ENCODE data around the gene CTNND2. TPM values are rescaled to one million over a fixed set of nuclear protein-coding genes. Genes with fewer than 3 reads are reported as not detected.
"Not testable (repeated sequence)": the region's sequence is repeated elsewhere in the genome, so short reads cannot be mapped to it uniquely, and the experiment has no call there.

The CTNND2 gene
- total RNA-seq, 1 donor from 2014 or later: not detected

GRCh38 chr5:11863911-11864310 is 40.3 kb downstream of the CTNND2 start:
- no peak for DNase-seq (ENCODE audit: low read depth, low spot score)

GRCh38 chr5:11857391-11857790 is 46.9 kb downstream of the CTNND2 start:
- DNase-seq (ENCODE audit: low read depth, low spot score): no peak

GRCh38 chr5:11854936-11855335 is 49.3 kb downstream of the CTNND2 start:
- no peak for DNase-seq (ENCODE audit: low read depth, low spot score)

DNA sequence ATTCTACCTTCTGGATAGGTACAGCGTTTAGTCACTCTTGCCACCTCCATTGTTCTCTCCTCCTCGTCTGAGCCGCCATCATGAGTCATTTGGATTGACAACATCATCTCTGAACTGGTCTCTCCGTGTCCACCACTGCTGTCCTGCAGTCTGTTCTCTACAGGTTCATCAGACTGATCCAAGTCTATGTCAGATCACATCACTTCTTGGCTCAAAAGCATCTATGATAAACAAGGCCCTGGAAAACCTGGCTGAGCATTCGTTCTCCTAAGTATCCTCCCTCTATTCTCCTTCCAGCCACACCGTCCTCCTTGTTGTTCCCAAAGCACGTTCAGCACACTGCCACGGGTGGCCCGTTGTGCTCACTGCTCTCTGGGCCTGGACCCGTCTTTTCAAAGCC is 50.5 kb downstream of the CTNND2 start:
- DNase-seq (ENCODE audit: low read depth, low spot score): no peak

- no peak for DNase-seq (ENCODE audit: low read depth, low spot score)
These were observed 51.1 kb downstream of the CTNND2 start for GRCh38 chr5:11853140-11853539.

DNA sequence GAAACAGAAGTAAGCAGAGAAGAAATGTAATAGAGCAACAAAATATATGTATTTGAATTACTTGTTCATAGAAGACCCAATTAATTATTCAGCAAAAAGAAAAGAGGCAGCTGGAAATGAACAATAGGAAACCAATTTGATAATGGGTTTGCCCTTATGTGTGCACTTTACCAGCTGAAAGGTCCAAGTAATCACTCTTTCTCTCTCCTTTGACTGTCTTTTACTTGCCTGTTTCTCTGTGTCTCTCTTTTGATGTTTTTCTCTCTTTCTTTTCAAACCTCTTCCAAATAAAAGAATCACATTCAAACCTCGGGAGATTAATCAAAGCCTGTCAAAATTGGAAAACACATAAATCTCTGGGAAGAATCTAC is 51.5 kb downstream of the CTNND2 start:
- no peak for DNase-seq (ENCODE audit: low read depth, low spot score)

GRCh38 chr5:11851965-11852716 is 52.1 kb downstream of the CTNND2 start:
- no peak for DNase-seq (ENCODE audit: low read depth, low spot score)

DNA sequence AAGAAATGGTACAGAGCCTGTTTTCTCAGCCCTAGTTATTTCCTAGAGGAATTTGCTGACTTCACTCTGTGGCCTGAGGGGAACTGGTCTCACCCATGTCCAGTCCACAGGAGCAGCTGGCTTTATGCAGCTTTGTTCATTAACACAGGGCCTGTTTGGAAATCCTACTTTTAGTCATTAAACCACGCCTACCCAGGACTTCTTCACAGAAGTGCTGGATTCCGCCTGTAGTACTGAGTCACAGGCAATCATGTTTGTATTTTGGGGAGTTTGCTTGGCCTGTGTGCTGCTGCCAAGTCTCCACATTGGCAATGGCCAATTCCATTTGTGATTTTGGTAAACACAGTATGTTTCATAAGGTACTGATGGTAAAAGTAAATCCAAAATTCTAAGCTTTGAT is 52.8 kb downstream of the CTNND2 start:
- no peak for DNase-seq (ENCODE audit: low read depth, low spot score)

- DNase-seq (ENCODE audit: low read depth, low spot score): not testable (repeated sequence)
These were observed 75.7 kb downstream of the CTNND2 start for GRCh38 chr5:11828566-11828965.

- DNase-seq (ENCODE audit: low read depth, low spot score): no peak
These were observed 81.6 kb downstream of the CTNND2 start for GRCh38 chr5:11822598-11822997.

GRCh38 chr5:11815916-11816315 is 88.3 kb downstream of the CTNND2 start:
- no peak for DNase-seq (ENCODE audit: low read depth, low spot score)

GRCh38 chr5:11815481-11815880 is 88.8 kb downstream of the CTNND2 start:
- no peak for DNase-seq (ENCODE audit: low read depth, low spot score)

DNA sequence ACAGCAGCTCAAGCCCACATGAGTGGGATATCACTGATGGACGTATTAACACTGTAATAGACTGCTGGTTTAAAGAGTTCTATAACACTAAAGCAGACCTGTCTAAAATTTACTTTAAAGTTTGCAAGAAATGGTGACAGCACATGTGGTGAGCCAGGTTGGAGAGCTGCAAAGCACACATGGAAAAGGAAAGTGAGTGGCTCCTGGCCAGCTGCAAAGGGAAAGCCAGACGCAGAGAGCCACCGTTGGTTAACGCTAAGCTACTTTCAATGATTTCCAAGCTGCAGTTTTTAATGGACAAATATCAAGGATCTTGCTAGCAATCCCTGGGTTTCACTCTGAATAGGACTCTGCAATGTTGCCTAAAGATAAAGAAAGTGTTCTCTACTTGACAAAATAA is 89.9 kb downstream of the CTNND2 start:
- DNase-seq (ENCODE audit: low read depth, low spot score): no peak

- DNase-seq (ENCODE audit: low read depth, low spot score): no peak
These were observed 94.8 kb downstream of the CTNND2 start for GRCh38 chr5:11809407-11809806.

DNA sequence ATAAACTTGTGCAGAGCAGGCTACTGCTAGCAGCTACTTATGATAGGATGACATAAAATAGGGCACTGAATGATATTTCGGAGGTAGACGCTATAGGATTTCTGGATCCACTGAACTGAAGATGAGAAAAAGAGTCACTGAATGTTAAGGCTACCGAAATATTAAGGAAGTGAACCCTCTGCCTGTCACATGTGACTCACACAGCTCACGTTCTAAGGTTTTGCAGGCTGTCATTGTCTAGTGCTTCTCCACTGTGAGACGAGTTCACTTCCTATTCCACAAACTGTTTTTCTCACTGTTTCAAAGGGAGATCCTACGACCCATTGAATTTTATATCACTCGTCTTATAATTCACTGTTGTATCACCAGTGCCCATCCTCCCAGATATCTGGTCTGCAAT is 100.8 kb downstream of the CTNND2 start:
- DNase-seq (ENCODE audit: low read depth, low spot score): no peak

GRCh38 chr5:11801061-11801460 is 103.2 kb downstream of the CTNND2 start:
- no peak for DNase-seq (ENCODE audit: low read depth, low spot score)

DNA sequence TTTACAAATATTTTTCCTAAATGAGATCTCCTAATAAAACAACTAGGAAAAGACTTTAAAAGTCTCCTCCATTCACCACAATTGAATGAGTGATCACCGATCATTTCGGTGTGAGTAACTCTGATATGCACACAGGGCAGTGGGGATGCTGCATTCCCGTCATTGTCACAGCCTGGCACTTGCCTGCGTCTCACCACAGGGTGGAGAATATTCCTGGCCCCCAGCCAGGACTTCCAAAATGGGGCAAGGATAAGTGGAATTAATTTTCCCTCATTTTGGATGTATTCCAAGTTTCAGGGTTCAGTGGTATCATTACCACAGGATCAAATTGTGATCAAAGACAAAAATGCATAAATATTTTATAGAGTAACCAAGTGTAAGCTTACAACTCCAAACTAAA is 107.1 kb downstream of the CTNND2 start:
- DNase-seq (ENCODE audit: low read depth, low spot score): no peak

GRCh38 chr5:11793396-11793795 is 110.8 kb downstream of the CTNND2 start:
- DNase-seq (ENCODE audit: low read depth, low spot score): no peak

DNA sequence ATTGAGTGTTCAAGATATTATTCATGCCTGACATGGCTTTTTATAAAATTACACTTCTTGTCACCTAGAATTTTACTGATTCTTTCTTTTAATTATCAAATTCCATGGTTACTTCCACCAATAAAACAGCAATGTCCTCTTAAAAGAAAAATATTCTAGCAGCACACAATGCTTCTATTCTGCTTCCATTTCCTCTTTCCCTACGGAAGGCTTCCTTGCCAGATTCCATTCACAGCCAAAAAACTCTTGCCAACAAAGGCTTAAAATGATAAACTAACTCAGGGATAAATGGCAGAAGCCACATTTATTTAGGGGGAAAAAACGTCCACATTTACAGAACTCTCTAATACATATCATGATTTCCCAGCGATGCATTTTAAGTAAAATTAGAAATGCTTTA is 111.6 kb downstream of the CTNND2 start:
- no peak for DNase-seq (ENCODE audit: low read depth, low spot score)

DNA sequence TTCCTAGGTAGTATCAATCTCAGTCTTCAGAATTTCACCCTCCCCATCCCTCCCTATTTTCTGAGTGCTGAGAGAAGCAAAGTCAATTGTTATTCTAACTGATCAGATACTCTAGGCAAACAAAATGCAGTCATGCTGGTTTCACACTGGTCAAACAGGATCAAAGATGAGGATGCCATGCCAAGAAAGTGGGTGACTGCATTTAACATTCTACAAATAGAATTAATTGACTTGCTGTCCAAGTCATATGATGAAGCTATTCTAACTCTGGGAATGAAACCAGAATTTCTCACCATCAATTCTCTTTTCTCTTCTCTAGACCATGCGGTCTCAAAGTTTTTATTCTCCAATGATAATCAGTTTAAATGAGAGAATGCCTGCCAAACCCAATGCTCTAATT is 112.5 kb downstream of the CTNND2 start:
- no peak for DNase-seq (ENCODE audit: low read depth, low spot score)

- no peak for DNase-seq (ENCODE audit: low read depth, low spot score)
These were observed 114.0 kb downstream of the CTNND2 start for GRCh38 chr5:11790201-11790600.

DNA sequence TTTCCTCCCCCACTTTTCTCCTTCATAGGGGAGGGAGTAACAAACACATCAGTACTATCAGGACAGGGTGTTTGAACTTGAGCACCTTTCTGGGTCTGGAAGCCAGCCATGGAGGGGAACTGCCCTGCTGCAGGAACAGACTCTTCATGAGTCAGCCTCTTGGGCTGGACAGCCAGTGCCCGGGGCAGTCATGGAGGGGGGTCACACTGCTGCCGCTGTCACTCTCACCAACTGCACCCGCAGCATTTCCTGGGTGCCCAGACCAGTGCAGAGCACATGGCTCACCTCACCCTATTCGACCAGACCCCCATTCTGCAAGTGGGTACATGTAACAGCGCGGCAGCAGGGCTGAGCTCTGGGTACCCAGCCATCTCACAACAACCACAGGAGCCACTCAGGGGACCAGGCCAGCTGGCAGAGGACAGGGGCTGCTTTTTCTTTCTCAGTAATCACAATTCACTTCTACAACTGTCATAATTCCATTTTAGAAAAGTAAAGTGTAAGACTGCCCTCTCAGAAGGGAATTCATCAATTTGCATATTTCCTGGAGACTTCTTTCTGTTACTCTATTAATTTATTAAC is 118.4 kb downstream of the CTNND2 start:
- no peak for DNase-seq (ENCODE audit: low read depth, low spot score)

- no peak for DNase-seq (ENCODE audit: low read depth, low spot score)
These were observed 123.5 kb downstream of the CTNND2 start for GRCh38 chr5:11780641-11781345.
